Activated naive CD8-positive, alpha-beta T cell treated with anti-CD3 and anti-CD28 coated beads, Interleukin-2, amount 10 ng/mL, durations not matched to agents 7 days and 5 days (primary cell): ENCODE results near the gene PEX19. TPM values are rescaled to one million over a fixed set of nuclear protein-coding genes. Genes with fewer than 3 reads are reported as not detected.
"Not testable (repeated sequence)": the region's sequence is repeated elsewhere in the genome, so short reads cannot be mapped to it uniquely, and the experiment has no call there.

Experiments
- ATAC-seq: fragments of 150-1000 bp; cut with Tn5 transposase; one replicate; pipeline ENCODE4 v1.10.0; 2021; ENCODE audit warnings: low read depth, moderate library complexity
- POLR2A ChIA-PET: fragments of 350-600 bp; sonication (Branson Sonifier 250); formaldehyde crosslinking; loops from one replicate; lab custom pipeline; 2021; ENCODE audit warnings: antibody characterized with exemption; lab: Charles Lee
- DNase-seq: peaks from one replicate; pipeline ENCODE4 v3.0.0; 2021
- H3K27ac Mint-ChIP-seq: one replicate; pipeline ENCODE4 v1.8.0; 2022; ENCODE audit warnings: mild to moderate bottlenecking, mixed read lengths
- H3K27me3 Mint-ChIP-seq: one replicate; pipeline ENCODE4 v1.8.0; 2022; ENCODE audit warnings: mild to moderate bottlenecking, moderate library complexity, mixed read lengths
- H3K36me3 Mint-ChIP-seq: one replicate; pipeline ENCODE4 v1.8.0; 2021; ENCODE audit warnings: mild to moderate bottlenecking, mixed read lengths
- H3K4me1 Mint-ChIP-seq: one replicate; pipeline ENCODE4 v1.8.0; 2021; ENCODE audit warnings: mixed read lengths
- H3K4me3 Mint-ChIP-seq: one replicate; pipeline ENCODE4 v1.8.0; 2022; ENCODE audit warnings: mild to moderate bottlenecking, moderate library complexity, mixed read lengths
- H3K9me3 Mint-ChIP-seq: one replicate; pipeline ENCODE4 v1.8.0; 2021; ENCODE audit warnings: mixed read lengths
- total RNA-seq, 2 experiments: library from RNA; stranded (reverse); gene quantifications; one replicate each; pipeline ENCODE4 v1.2.3, GENCODE V29; 2021

The PEX19 gene
- total RNA-seq, 2 experiments from 2014 or later, result 59.0 to 65.4 TPM

DNA sequence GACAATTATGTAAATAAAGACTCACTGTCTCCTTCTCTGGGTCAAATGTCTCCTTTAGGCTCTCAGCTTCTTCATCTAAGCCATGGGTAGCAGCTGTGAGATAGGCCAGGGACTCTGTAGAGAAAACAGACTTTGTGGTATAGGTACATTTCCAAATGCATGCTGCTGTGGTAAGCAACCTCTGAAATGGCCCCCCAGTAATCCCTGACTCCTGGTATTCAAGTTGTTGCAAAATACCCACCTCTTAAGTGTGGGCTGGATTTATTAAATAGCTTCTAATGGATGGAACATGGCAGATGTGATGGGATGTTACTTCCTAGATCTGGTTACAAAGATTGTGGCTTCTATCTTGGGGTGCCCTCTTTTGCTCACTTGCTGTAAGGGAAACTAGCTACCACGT, 11.1 kb upstream of the PEX19 start:
- POLR2A ChIA-PET, result no interaction called here
- Mint-ChIP-seq H3K27me3 (no peaks in the 10 kb centered on the region), H3K9me3 (no peaks in the 10 kb centered on the region), H3K4me3 (no peak overlapping the region), H3K27ac (no peak overlapping the region), H3K36me3 (peaks cover 26% of the 10 kb centered on the region), H3K4me1 (peaks cover 3% of the 10 kb centered on the region)
- ATAC-seq (no peak), DNase-seq (no peak)

DNA sequence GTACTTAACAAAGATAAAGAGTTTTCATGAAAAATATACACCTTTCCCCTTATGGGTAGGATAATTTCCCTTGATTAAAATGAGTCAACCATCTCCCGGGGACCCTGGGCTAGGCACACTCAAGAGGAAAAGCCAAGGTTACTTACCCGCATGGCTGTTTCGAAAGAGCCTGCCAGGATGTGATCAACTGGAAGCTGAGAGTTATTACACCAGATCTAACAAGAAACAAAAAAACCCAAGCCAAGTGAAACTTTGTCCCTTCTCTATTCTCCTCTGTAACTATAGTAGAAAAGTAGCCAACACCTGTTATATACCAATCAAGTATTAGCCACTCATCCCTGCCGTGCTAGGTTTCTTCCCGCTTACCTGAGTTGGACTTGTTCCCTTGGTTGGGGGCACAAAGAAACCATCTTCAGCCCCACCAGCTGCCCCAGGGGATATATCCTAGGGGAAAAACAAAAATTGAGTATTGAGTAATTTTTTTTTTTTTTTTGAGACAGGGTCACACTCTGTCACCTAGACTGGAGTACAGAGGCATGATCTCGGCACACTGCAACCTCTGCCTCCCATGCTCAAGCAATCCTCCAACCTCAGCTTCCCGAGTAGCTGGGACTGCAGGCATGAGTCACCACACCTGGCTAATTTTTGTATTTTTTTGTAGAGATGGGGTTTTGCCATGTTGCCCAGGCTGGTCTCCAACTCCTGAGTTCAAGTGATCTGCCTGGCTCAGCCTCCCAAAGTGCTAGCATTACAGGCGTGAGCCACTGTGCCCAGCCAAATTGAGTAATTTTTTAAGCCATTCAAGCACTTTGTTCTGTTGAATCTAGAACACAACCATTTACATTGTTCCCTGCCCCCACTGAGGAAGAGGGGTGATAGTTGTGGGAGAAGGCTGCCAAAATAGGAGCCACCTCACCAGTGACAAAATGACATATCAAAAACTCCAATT, 8.4 kb upstream of the PEX19 start:
- no peaks in the 10 kb centered on the region for H3K27me3 Mint-ChIP-seq
- no peak for ATAC-seq
- H3K4me3 Mint-ChIP-seq, result no peak overlapping the region
- POLR2A ChIA-PET, result no interaction called here
- H3K9me3 Mint-ChIP-seq, result no peaks in the 10 kb centered on the region
- H3K27ac Mint-ChIP-seq, result no peak overlapping the region
- DNase-seq, result no peak
- peaks cover 3% of the 10 kb centered on the region for H3K4me1 Mint-ChIP-seq
- peaks cover 24% of the 10 kb centered on the region for H3K36me3 Mint-ChIP-seq

DNA sequence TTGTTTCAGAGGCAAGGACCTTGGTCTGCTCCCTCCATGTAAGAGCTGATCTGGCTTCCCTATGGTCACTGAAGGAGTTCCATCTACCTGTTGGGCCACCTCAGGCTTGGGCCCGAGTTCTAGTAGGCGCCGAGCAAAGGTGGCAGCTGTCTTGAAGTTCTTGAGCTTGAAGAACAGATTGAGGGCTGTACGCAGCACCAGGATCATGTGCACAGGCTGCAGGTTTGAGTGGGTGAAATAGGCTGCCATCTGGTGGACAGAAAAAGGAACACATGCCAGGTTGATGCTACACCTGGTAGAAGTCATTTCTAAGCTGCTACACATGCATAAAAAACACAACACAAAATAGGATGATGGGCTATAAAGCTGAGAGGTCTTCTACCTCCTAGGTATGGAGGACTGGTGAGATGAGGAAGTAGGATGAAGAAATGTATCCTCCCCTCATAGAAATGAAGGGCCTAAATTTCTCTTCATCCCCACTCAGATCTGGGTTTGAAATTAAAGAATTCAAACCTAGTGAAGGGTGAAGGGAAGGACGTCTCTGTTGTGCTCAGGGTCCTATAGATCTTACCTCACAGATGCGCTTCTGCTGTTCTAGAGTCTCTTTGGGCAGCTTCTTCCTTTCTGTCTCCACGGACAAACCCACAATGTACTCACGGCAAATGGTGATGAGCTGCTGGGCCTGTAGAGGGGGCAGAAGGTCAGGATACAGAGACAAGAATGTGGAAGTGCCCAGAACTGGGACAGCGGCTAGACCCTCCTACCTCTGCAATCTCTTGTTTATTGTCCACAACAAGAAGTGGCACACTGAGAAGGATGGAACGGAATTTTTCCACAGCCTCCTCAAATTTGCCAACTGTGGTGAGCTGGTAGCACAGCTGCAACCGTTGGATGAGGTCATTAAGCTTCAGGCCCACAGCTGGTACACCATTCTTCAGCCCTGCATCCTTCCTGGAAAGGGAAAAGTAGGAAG, 6.6 kb upstream of the PEX19 start:
- Mint-ChIP-seq H3K4me3 (no peak overlapping the region), H3K27me3 (no peaks in the 10 kb centered on the region), H3K9me3 (no peaks in the 10 kb centered on the region), H3K36me3 (peaks cover 15% of the 10 kb centered on the region), H3K27ac (peak overlapping the region; percentile 14), H3K4me1 (peaks cover 3% of the 10 kb centered on the region)
- DNase-seq (peak; percentile 43), ATAC-seq (peak; percentile 89)
- POLR2A ChIA-PET, result interaction anchor here (1.2 to 2.0 kb wide), 5 partner anchors 29 to 193 kb away, joined by 3 to 8 read pairs (median 6); partner anchors contain the start of genes DCAF8, IGSF8 and PEA15

DNA sequence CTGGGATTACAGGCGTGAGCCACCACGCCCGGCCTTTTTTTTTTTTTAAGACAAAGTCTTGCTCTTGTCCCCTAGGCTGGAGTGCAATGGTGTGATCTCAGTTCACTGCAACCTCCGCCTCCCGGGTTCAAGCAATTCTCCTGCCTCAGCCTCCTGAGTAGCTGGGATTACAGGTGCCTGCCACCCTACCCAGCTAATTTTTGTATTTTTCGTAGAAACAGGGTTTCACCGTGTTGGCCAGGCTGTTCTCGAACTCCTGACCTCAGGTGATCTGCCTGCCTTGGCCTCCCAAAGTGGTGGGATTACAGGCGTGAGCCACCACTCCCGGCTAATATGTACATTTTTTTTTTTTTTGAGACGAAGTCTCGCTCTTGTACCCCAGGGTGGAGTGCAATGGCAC, 2.8 kb upstream of the PEX19 start:
- not testable (repeated sequence) for H3K9me3 Mint-ChIP-seq
- H3K4me1 Mint-ChIP-seq, result peaks cover 23% of the 10 kb centered on the region

DNA sequence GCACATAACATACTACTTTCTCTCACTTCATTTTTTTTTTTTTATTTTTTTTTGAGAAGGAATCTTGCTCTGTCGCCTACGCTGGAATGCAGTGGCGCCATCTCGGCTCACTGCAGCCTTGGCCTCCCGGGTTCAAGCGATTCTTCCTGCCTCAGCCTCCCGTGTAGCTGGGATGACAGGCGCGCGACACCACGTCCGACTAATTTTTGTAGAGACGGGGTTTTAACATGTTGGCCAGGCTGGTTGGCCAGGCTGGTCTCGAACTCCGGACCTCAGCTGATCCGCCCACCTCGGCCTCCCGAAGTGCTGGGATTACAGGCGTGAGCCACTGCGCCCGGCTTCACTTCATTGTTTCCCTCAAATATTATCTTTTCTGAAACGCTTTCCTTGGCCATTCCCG, 573 bp upstream of the PEX19 start:
- peaks cover 8% of the 10 kb centered on the region for H3K36me3 Mint-ChIP-seq
- peak overlapping the region; percentile 97 for H3K27ac Mint-ChIP-seq
- POLR2A ChIA-PET, result interaction anchor here (0.9 to 2.2 kb wide), 2 partner anchors 24 to 58 kb away, joined by 3 to 49 read pairs; partner anchors contain the start of genes COPA, DCAF8 and NCSTN
- DNase-seq, result no peak
- ATAC-seq, result no peak
- H3K4me3 Mint-ChIP-seq, result peak overlapping the region; percentile 99
- H3K9me3 Mint-ChIP-seq, result no peaks in the 10 kb centered on the region
- peaks cover 19% of the 10 kb centered on the region for H3K4me1 Mint-ChIP-seq
- no peaks in the 10 kb centered on the region for H3K27me3 Mint-ChIP-seq

More for the DNA sequence above, 2.8 kb upstream of the PEX19 start:
- H3K4me3 Mint-ChIP-seq, H3K27ac Mint-ChIP-seq, ATAC-seq, H3K27me3 Mint-ChIP-seq, POLR2A ChIA-PET, DNase-seq: not testable (repeated sequence)
- H3K36me3 Mint-ChIP-seq, result peaks cover 11% of the 10 kb centered on the region

DNA sequence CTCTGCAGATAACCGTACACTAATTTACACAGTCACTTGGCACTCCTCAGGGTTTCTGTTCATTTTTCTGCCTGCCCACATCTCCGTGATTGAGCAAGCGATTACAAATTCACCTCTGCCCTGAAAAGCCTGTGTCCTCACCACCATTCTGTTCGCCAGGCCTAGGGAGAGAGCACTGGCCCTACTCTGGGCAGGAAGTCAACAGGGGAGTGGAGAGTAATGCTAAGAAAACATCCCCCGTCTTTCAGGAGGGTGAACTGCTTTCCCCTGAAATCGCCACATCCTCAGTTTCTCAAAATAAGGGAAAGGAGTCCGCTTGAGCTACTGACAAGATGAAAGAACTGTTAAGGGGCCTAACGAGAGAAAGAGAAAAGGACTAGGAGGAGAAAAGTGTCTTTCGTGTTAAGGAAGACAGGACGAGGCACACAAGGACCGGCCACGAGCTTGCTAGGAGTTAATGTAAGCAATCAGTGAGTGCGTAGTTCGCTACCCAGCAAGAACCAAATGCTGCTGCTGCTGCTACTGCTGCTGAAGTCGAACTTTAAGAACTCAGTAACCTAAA, 632 bp downstream of the PEX19 start:
- Mint-ChIP-seq H3K27ac (peak overlapping the region; percentile 97), H3K36me3 (peaks cover 12% of the 10 kb centered on the region), H3K4me3 (peak overlapping the region; percentile 99), H3K27me3 (no peaks in the 10 kb centered on the region), H3K4me1 (peaks cover 19% of the 10 kb centered on the region), H3K9me3 (no peaks in the 10 kb centered on the region)
- ATAC-seq (peak; percentile 32), DNase-seq (no peak)
- POLR2A ChIA-PET, result interaction anchor here (0.7 to 2.2 kb wide), 6 partner anchors 22 to 187 kb away, joined by 3 to 49 read pairs (median 4); partner anchors contain the start of gene DCAF8

DNA sequence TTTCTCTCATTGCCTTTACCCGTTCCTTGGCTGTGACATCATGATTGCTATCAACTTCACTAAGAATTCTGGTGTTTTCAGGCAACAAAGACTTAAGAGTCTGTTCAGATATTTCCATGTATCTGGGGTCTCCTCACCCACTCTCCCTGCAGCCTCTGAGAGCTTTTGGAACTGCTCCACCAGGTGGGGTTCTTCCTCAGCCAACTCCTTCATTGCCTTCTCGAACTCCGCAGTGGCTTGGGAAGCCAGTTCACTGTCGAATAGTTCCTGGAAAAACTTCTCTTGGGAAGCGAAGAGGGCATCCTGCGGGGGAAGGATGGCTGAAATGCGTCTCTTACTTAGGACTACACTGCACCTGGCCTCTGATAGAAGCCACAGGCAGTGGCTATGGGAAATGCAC, 2.1 kb downstream of the PEX19 start:
- Mint-ChIP-seq H3K9me3 (no peaks in the 10 kb centered on the region), H3K27me3 (no peaks in the 10 kb centered on the region), H3K36me3 (peaks cover 13% of the 10 kb centered on the region), H3K27ac (no peak overlapping the region), H3K4me3 (no peak overlapping the region), H3K4me1 (peaks cover 19% of the 10 kb centered on the region)
- ATAC-seq, result no peak
- POLR2A ChIA-PET, result no interaction called here
- no peak for DNase-seq

DNA sequence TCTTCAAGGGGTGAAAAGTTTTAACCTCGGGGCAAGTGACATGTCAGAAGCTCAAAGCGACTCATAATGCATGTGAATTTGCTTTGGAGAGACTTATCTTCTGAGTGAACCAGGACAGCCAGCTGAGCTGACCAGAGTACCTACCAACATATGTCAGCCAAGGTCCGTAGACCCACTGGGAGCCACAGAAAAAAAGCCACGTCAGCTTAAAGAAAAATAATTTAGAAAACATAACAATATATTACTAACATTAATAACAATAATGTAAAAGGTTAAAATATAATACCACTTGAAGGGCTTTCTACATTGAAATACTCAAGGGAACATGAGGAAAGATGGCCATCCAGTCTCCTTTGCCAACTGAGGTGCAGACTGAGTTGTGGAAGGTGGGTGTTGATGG, 6.9 kb downstream of the PEX19 start:
- DNase-seq (no peak), ATAC-seq (no peak)
- Mint-ChIP-seq H3K36me3 (peaks cover 13% of the 10 kb centered on the region), H3K4me3 (no peak overlapping the region), H3K9me3 (no peaks in the 10 kb centered on the region), H3K27ac (no peak overlapping the region), H3K4me1 (no peaks in the 10 kb centered on the region), H3K27me3 (no peaks in the 10 kb centered on the region)
- POLR2A ChIA-PET, result interaction anchor here (0.7 to 1.7 kb wide), 2 partner anchors 8 to 16 kb away, joined by 5 read pairs; partner anchors contain the start of gene DCAF8

DNA sequence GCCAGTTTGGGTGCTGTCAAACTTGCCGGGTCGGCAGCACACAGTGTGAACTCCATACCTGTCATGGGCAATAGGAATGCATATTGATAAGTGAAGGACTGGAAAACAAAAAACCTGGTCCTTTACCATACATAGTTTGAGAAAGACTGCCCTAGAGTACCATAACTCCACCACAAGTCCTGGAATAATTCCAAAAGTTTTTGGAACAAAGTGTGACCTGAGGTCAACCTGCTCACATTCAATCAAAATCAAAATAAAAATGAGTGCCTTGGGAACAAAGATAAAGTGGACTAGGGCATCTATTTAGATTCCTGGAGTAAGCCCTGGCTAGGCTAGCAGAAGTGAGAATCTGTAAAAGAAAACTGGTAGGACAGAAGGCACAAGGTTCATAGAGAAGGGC, 7.6 kb downstream of the PEX19 start:
- POLR2A ChIA-PET, result no interaction called here
- Mint-ChIP-seq H3K27me3 (no peaks in the 10 kb centered on the region), H3K36me3 (peaks cover 13% of the 10 kb centered on the region)

DNA sequence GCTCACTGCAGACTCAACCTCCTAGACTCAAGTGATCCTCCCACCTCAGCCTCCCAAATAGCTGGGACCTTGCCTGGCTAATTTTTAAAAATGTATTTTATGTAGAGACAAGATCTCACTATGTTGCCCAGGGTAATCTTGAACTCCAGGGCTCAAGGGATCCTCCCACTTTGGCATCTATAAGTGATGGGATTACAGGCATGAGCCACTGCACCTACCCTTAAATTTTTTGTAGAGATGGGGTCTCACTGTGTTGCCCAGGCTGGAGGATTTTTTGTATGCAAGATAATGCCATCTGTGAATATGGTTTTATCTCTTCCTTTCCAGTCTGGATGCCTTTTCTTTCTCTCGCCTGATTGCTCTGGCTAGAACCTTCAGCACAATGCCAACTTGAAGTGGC, 13.9 kb downstream of the PEX19 start:
- H3K27me3 Mint-ChIP-seq, result no peaks in the 10 kb centered on the region
- H3K4me3 Mint-ChIP-seq, result no peak overlapping the region
- POLR2A ChIA-PET, result interaction anchor here (0.7 to 1.3 kb wide), 2 partner anchors 8 to 9 kb away, joined by 3 to 4 read pairs; partner anchors contain the start of gene DCAF8
- DNase-seq (no peak), ATAC-seq (no peak)
- H3K9me3 Mint-ChIP-seq, result no peaks in the 10 kb centered on the region
- no peak overlapping the region for H3K27ac Mint-ChIP-seq
- H3K36me3 Mint-ChIP-seq, result no peaks in the 10 kb centered on the region
- no peaks in the 10 kb centered on the region for H3K4me1 Mint-ChIP-seq

More for the DNA sequence above, 7.6 kb downstream of the PEX19 start:
- DNase-seq, result no peak
- Mint-ChIP-seq H3K4me3 (no peak overlapping the region), H3K4me1 (no peaks in the 10 kb centered on the region), H3K9me3 (no peaks in the 10 kb centered on the region), H3K27ac (no peak overlapping the region)
- ATAC-seq, result no peak

DNA sequence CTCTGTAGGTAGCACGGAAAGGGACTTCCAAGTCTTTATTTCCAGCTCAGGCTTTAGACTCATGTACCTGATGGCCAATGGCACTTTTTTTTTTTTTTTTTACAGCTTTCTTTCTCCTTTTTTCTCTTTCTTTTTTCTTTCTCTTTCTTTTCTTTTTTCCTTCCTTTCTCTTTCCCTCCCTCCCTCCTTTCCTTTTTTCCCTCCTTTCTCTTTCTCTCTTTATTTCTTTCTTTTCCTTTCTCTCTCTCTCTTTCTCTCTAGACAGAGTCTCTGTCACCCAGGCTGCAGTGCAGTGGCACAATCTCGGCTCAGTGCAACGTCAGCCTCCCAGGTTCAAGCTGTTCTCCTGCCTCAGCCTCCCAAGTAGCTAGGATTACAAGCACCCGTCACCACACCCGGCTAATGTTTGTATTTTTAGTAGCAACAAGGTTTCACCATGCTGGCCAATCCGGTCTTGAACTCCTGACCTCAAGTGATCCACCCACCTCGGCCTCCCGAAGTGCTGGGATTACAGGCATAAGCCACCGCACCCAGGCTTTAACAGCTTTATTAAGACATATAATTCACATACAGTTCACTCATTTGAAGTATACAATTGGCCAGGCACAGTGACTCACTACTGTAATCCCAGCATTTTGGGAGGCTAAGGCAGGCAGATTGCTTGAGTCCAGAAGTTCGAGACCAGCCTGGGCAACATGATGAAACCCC, 17.5 kb downstream of the PEX19 start:
- H3K27me3 Mint-ChIP-seq, result no peaks in the 10 kb centered on the region
- H3K4me3 Mint-ChIP-seq, result no peak overlapping the region
- ATAC-seq (no peak), DNase-seq (no peak)
- no peaks in the 10 kb centered on the region for H3K36me3 Mint-ChIP-seq
- no peaks in the 10 kb centered on the region for H3K9me3 Mint-ChIP-seq
- H3K4me1 Mint-ChIP-seq, result peaks cover 5% of the 10 kb centered on the region
- POLR2A ChIA-PET, result no interaction called here
- H3K27ac Mint-ChIP-seq, result no peak overlapping the region

DNA sequence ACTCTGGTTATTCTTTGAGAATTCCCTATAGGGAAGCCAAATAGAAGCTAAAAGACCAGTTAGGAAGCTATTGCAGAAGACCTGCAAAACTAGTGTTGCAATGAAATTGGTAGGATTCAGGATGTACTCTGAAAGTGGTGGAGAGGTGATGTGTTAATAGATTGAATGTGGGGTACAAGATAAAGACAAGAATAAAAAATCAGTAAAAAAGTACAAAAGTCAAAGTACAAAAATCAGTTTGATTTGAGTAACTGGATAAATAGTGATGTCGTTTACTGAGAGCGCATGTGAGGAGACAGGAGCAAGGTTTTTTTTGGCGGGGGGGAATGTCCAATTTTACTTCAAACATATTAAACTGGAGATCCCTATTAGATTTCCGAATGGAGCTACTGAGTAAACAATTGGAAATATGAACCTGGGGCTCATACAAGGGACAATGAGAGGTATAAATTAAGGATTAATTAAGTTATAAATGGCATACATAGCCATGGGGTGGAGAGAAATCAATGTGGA, 20.1 kb downstream of the PEX19 start:
- Mint-ChIP-seq H3K36me3 (peaks cover 5% of the 10 kb centered on the region), H3K9me3 (no peaks in the 10 kb centered on the region), H3K27me3 (no peaks in the 10 kb centered on the region), H3K4me3 (no peak overlapping the region), H3K4me1 (peaks cover 14% of the 10 kb centered on the region), H3K27ac (no peak overlapping the region)
- ATAC-seq (no peak), DNase-seq (no peak)
- POLR2A ChIA-PET, result no interaction called here
